Upper lobe of right lung (tissue), 1 donor: ENCODE measurements around the gene PACS1. TPM values are rescaled to one million over a fixed set of nuclear protein-coding genes. Genes with fewer than 3 reads are reported as not detected.

Source experiments
- ATAC-seq: fragments of 200-7000 bp; cut with Tn5 transposase; one replicate; pipeline ENCODE4 v1.9.1; 2020; ENCODE audit warnings: mild to moderate bottlenecking, moderate library complexity
- DNase-seq: peaks from one replicate; pipeline ENCODE4 v3.0.0-alpha.2; 2020
- H3K27ac ChIP-seq: fragments of 200-600 bp; one replicate; pipeline ENCODE4 v1.8.0; 2022
- H3K27me3 ChIP-seq: fragments of 200-600 bp; one replicate; pipeline ENCODE4 v1.8.0; 2022; ENCODE audit warnings: mild to moderate bottlenecking
- H3K36me3 ChIP-seq: fragments of 200-600 bp; one replicate; pipeline ENCODE4 v1.8.0; 2022
- H3K4me1 ChIP-seq: fragments of 200-600 bp; one replicate; pipeline ENCODE4 v1.8.0; 2022
- H3K4me3 ChIP-seq: fragments of 200-600 bp; one replicate; pipeline ENCODE4 v1.8.0; 2022; ENCODE audit warnings: mild to moderate bottlenecking
- H3K9me3 ChIP-seq: fragments of 200-600 bp; one replicate; pipeline ENCODE4 v1.8.0; 2022
- CTCF ChIP-seq: fragments of 200-600 bp; IDR thresholded peaks from one replicate; pipeline ENCODE4 v1.8.0; 2022; ENCODE audit warnings: antibody characterized with exemption
- intact Hi-C: fragments of 100-400 bp; cut with DNase I; formaldehyde crosslinking; loops from one replicate; pipeline ENCODE4 v1.11.0; 2022
- total RNA-seq: library from RNA; stranded (reverse); fragmentation: NEBNext Ultra II Directional; extraction: Animal tissue kit (Norgen Biotek cat#: 25700); gene quantifications from one replicate; pipeline ENCODE4 v1.2.1, GENCODE V29; 2021
- donor health status: DM: no; HTN: yes; CAD: no; lungs with severe emphysema.

Gene PACS1
- total RNA-seq, 1 donor from 2014 or later, result 55.9 TPM

- intact Hi-C loops, result no loop called here
- Histone ChIP-seq H3K27ac (no peak overlapping the region), H3K4me3 (no peak overlapping the region), H3K9me3 (no peaks in the 10 kb centered on the region), H3K27me3 (no peaks in the 10 kb centered on the region), H3K4me1 (peaks cover 12% of the 10 kb centered on the region), H3K36me3 (no peaks in the 10 kb centered on the region)
- TF ChIP-seq CTCF, result no peak
- ATAC-seq, result no peak
- no peak for DNase-seq
These were observed 191.5 kb downstream of the PACS1 start for GRCh38 chr11:66261578-66261977.

- intact Hi-C loops, result no loop called here
- no peak overlapping the region for H3K27ac ChIP-seq
- no peaks in the 10 kb centered on the region for H3K36me3 ChIP-seq
- ATAC-seq (no peak), DNase-seq (no peak)
- no peak for TF ChIP-seq CTCF
- H3K4me1 ChIP-seq, result peaks cover 7% of the 10 kb centered on the region
- H3K9me3 ChIP-seq, result no peaks in the 10 kb centered on the region
- H3K27me3 ChIP-seq, result no peaks in the 10 kb centered on the region
- H3K4me3 ChIP-seq, result no peak overlapping the region
These were observed 192.1 kb downstream of the PACS1 start for GRCh38 chr11:66262191-66262590.

GRCh38 chr11:66262696-66263095 lies 192.6 kb downstream of the PACS1 start:
- ATAC-seq (no peak), DNase-seq (no peak)
- intact Hi-C loops, result no loop called here
- Histone ChIP-seq H3K27me3 (no peaks in the 10 kb centered on the region), H3K9me3 (no peaks in the 10 kb centered on the region), H3K27ac (no peak overlapping the region), H3K36me3 (no peaks in the 10 kb centered on the region), H3K4me1 (peaks cover 6% of the 10 kb centered on the region), H3K4me3 (no peak overlapping the region)
- TF ChIP-seq CTCF, result no peak

- Histone ChIP-seq H3K4me1 (peaks cover 6% of the 10 kb centered on the region), H3K27me3 (no peaks in the 10 kb centered on the region), H3K4me3 (no peak overlapping the region), H3K9me3 (no peaks in the 10 kb centered on the region), H3K27ac (no peak overlapping the region), H3K36me3 (no peaks in the 10 kb centered on the region)
- intact Hi-C loops, result no loop called here
- no peak for ATAC-seq
- no peak for DNase-seq
- TF ChIP-seq CTCF, result no peak
These were observed 193.2 kb downstream of the PACS1 start for GRCh38 chr11:66263231-66263630.

GRCh38 chr11:66263785-66264184 lies 193.7 kb downstream of the PACS1 start:
- ATAC-seq, result no peak
- no peaks in the 10 kb centered on the region for H3K36me3 ChIP-seq

More at GRCh38 chr11:66263785-66264184, 193.7 kb downstream of the PACS1 start:
- no peak for TF ChIP-seq CTCF
- Histone ChIP-seq H3K4me3 (no peak overlapping the region), H3K4me1 (peaks cover under 1% of the 10 kb centered on the region), H3K9me3 (no peaks in the 10 kb centered on the region), H3K27ac (no peak overlapping the region), H3K27me3 (no peaks in the 10 kb centered on the region)
- DNase-seq, result no peak
- intact Hi-C loops, result no loop called here
